GM23338 (cell line): ENCODE results near the gene ZNF514. TPM values are rescaled to one million over a fixed set of nuclear protein-coding genes. Genes with fewer than 3 reads are reported as not detected.

Source experiments
- ATAC-seq: fragments of 200-7000 bp; cut with Tn5 transposase; 3 replicates; pipeline ENCODE4 v1.9.1; 2020
- DNase-seq: peaks from one replicate; pipeline ENCODE4 v3.0.0-alpha.2; 2015; ENCODE audit warnings: low spot score
- H2AFZ ChIP-seq: fragments of 200-600 bp; sonication (generic); 2 replicates; pipeline ENCODE4 v1.8.0; 2016; ENCODE audit warnings: antibody characterized with exemption, mild to moderate bottlenecking, moderate library complexity
- H3F3A ChIP-seq: fragments of 200-600 bp; sonication (generic); replicated peaks from 2 replicates; pipeline ENCODE4 v1.8.0; 2017; ENCODE audit warnings: antibody characterized with exemption, mixed run types, low read depth
- H3K27ac ChIP-seq: fragments of 200-600 bp; sonication (generic); 2 replicates; pipeline ENCODE4 v1.6.1; 2016; ENCODE audit warnings: low read depth
- H3K27me3 ChIP-seq: fragments of 200-600 bp; sonication (generic); 2 replicates; pipeline ENCODE4 v1.8.0; 2016; ENCODE audit warnings: mild to moderate bottlenecking, mixed run types, moderate library complexity; ENCODE audit not compliant: insufficient read depth
- H3K36me3 ChIP-seq: fragments of 200-600 bp; sonication (generic); 2 replicates; pipeline ENCODE4 v1.8.0; 2016; ENCODE audit warnings: mild to moderate bottlenecking; ENCODE audit not compliant: insufficient read depth
- H3K4me1 ChIP-seq: fragments of 200-600 bp; sonication (generic); 2 replicates; pipeline ENCODE4 v1.8.0; 2016; ENCODE audit warnings: mild to moderate bottlenecking, moderate library complexity; ENCODE audit not compliant: insufficient read depth
- H3K4me2 ChIP-seq: fragments of 200-600 bp; sonication (generic); 2 replicates; pipeline ENCODE4 v1.7.1; 2017; ENCODE audit warnings: mixed run types
- H3K4me3 ChIP-seq: fragments of 200-600 bp; sonication (generic); 2 replicates; pipeline ENCODE4 v1.6.1; 2016; ENCODE audit warnings: mixed run types
- H3K79me2 ChIP-seq: fragments of 200-600 bp; sonication (generic); replicated peaks from 2 replicates; pipeline ENCODE4 v1.8.0; 2017; ENCODE audit warnings: mild to moderate bottlenecking; ENCODE audit not compliant: insufficient read depth
- H3K9me2 ChIP-seq: fragments of 200-600 bp; sonication (generic); 2 replicates; pipeline ENCODE4 v1.8.0; 2017; ENCODE audit not compliant: insufficient read depth
- H4K20me1 ChIP-seq: fragments of 200-600 bp; sonication (generic); replicated peaks from 2 replicates; pipeline ENCODE4 v1.8.0; 2017; ENCODE audit warnings: mild to moderate bottlenecking; ENCODE audit not compliant: insufficient read depth
- H3K27ac Mint-ChIP-seq: 2 replicates; pipeline ENCODE4 v1.8.0; 2020; ENCODE audit warnings: inconsistent platforms, mild to moderate bottlenecking, moderate library complexity, mixed read lengths
- H3K27me3 Mint-ChIP-seq: 3 replicates; pipeline ENCODE4 v1.8.0; 2022; ENCODE audit warnings: low read depth, mild to moderate bottlenecking, moderate library complexity, mixed read lengths, inconsistent platforms; ENCODE audit not compliant: insufficient read depth, poor library complexity
- H3K36me3 Mint-ChIP-seq: 3 replicates; pipeline ENCODE4 v1.8.0; 2021; ENCODE audit warnings: low read depth, mild to moderate bottlenecking, inconsistent platforms, moderate library complexity, mixed read lengths
- H3K4me1 Mint-ChIP-seq: 3 replicates; pipeline ENCODE4 v1.8.0; 2020; ENCODE audit warnings: mild to moderate bottlenecking, inconsistent platforms, mixed read lengths
- H3K4me3 Mint-ChIP-seq: 3 replicates; pipeline ENCODE4 v1.8.0; 2021; ENCODE audit warnings: moderate library complexity, mild to moderate bottlenecking, inconsistent platforms, mixed read lengths
- H3K9me3 Mint-ChIP-seq: 3 replicates; pipeline ENCODE4 v1.8.0; 2020; ENCODE audit warnings: moderate library complexity, mild to moderate bottlenecking, inconsistent platforms, mixed read lengths
- CTCF ChIP-seq, 2 experiments: fragments of 200-600 bp in 1 of 2; sonication (generic) in 1 of 2; conservative IDR thresholded peaks; 2 replicates each; pipeline versions ENCODE4 v1.5.1 to v1.6.1; 2016 to 2017; ENCODE audit warnings: antibody characterized with exemption in 2 of 2, low read depth in 2 of 2, mild to moderate bottlenecking in 2 of 2, moderate library complexity in 1 of 2
- ETS1 ChIP-seq: IDR thresholded peaks from 2 replicates; pipeline ENCODE4 v1.6.1; 2016; ENCODE audit warnings: antibody characterized with exemption
- EZH2phosphoT487 ChIP-seq: fragments of 200-600 bp; sonication (generic); IDR thresholded peaks from one replicate; pipeline ENCODE4 v1.8.1; 2018; ENCODE audit warnings: antibody characterized with exemption; ENCODE audit not compliant: unreplicated experiment
- POLR2AphosphoS5 ChIP-seq: IDR thresholded peaks from 2 replicates; pipeline ENCODE4 v1.6.1; 2016; ENCODE audit warnings: antibody characterized with exemption, low read depth
- REST ChIP-seq: IDR thresholded peaks from one replicate; pipeline ENCODE4 v1.6.1; 2018; ENCODE audit warnings: antibody characterized with exemption; ENCODE audit not compliant: unreplicated experiment
- ZNF114 ChIP-seq: fragments of 250-450 bp; sonication (Bioruptor Pico); IDR thresholded peaks from 2 replicates; pipeline ENCODE4 v1.5.0; 2020; ENCODE audit warnings: mild to moderate bottlenecking, moderate library complexity
- polyA plus RNA-seq: library from polyadenylated mRNA; unstranded; fragments of >200 nt; fragmentation: Nextera tagmentation; extraction: Ambion mirVana; gene quantifications from 2 replicates; pipeline ENCODE4 v1.2.1, GENCODE V29; 2016
- total RNA-seq: library from RNA; depleted of rRNA; stranded (reverse); fragments of >200 nt; shearing (Covaris generic); gene quantifications from 2 replicates; pipeline ENCODE4 v1.2.3, GENCODE V29; 2014

ZNF514 gene
- total and polyA plus RNA-seq, 2 experiments from 2014 or later: 7.2 to 9.3 TPM

GRCh38 chr2:95179451-95179850 lies 19.8 kb upstream of the ZNF514 start:
- Histone ChIP-seq H3K4me1 (no peaks in the 10 kb centered on the region), H2AFZ (no peak overlapping the region), H3K4me3 (no peak overlapping the region), H4K20me1 (no peaks in the 10 kb centered on the region; the same call in 1 of the 2 replicates), H3K9me2 (no peaks in the 10 kb centered on the region), H3K4me2 (no peak overlapping the region), H3K79me2 (no peaks in the 10 kb centered on the region), H3K27me3 (no peaks in the 10 kb centered on the region), H3K27ac (no peak overlapping the region), H3F3A (no peaks in the 10 kb centered on the region), H3K36me3 (no peaks in the 10 kb centered on the region)
- Mint-ChIP-seq H3K36me3 (peaks cover 25% of the 10 kb centered on the region), H3K4me3 (no peak overlapping the region), H3K4me1 (no peaks in the 10 kb centered on the region; the same call in 2 of the 3 replicates), H3K9me3 (0 out of 3 replicates have a peak, but pooled peaks cover 4% of the 10 kb centered on the region), H3K27ac (no peak overlapping the region), H3K27me3 (peaks cover 3% of the 10 kb centered on the region)
- no peak for TF ChIP-seq EZH2phosphoT487
- TF ChIP-seq REST: no peak
- ATAC-seq (no peak), DNase-seq (no peak)

GRCh38 chr2:95174031-95174542 lies 14.4 kb upstream of the ZNF514 start:
- DNase-seq: no peak
- TF ChIP-seq REST (no peak), POLR2AphosphoS5 (no peak), ZNF114 (no peak), ETS1 (no peak), CTCF (conservative IDR thresholded peaks at IDR 0.05; ENCODE audit: low read depth in 2 of 2) (no peak)

More at GRCh38 chr2:95174031-95174542, 14.4 kb upstream of the ZNF514 start:
- H3K27ac ChIP-seq: no peak overlapping the region
- no peak overlapping the region for H3K4me2 ChIP-seq
- H3K79me2 ChIP-seq: no peaks in the 10 kb centered on the region
- no peaks in the 10 kb centered on the region; the same call in 1 of the 2 replicates for H4K20me1 ChIP-seq
- Mint-ChIP-seq H3K27me3 (peaks cover 5% of the 10 kb centered on the region), H3K9me3 (no peaks in the 10 kb centered on the region), H3K4me1 (no peaks in the 10 kb centered on the region), H3K4me3 (no peak overlapping the region), H3K36me3 (no peaks in the 10 kb centered on the region; the same call in 2 of the 3 replicates), H3K27ac (no peak overlapping the region)
- H3K4me1 ChIP-seq: no peaks in the 10 kb centered on the region
- no peak overlapping the region for H2AFZ ChIP-seq
- no peaks in the 10 kb centered on the region for H3F3A ChIP-seq
- H3K27me3 ChIP-seq: no peaks in the 10 kb centered on the region
- ATAC-seq: no peak
- H3K4me3 ChIP-seq: no peak overlapping the region
- H3K36me3 ChIP-seq: no peaks in the 10 kb centered on the region
- no peaks in the 10 kb centered on the region for H3K9me2 ChIP-seq
